ENCODE results near the gene OAS2.

Gene OAS2

DNA sequence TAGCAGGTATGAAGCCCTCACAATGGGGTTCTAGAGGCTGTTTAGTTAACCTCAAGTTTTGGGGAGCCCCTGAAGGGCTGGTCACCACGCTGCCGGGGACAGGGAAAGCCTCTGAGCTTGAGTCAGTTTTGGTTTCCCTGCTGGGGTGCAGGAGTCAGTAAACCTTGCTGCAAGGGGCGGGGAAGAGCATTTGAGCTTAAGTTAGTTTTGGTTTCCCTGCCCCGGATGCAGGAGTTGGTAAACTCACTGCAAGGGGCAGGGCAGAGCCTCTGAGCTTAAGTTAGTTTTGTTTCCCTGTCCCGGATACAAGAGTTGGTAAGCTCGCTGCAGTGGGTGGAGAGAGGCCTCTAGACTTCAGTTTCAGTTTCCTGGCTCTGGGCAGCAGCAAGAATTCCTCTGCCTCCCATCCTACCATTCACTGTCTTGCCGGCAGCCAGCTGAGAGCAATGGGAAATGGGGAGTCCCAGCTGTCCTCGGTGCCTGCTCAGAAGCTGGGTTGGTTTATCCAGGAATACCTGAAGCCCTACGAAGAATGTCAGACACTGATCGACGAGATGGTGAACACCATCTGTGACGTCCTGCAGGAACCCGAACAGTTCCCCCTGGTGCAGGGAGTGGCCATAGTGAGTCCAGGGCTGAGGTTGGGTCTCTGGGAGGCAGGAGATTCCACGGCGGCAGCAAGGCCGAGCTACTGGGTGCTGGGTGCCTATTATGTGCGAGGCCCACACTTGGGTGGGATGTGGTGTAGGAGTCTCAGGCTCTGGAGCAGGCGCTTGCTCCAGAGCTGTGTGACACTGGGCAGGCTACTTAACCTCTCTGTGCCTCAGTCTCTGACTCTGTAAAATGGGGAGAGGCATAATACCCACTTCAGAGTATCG lies at the start of gene OAS2:
TSS of gene OAS2 (plus strand) at position 357 of the 878 bp plus-strand sequence. CDS start at position 447, 90 bp downstream.
- DNase-seq (ENCODE audit: low read depth), result peak; percentile 29
- H3K4me3 ChIP-seq (ENCODE audit: low read length), result no peak within 1 kb of the TSS
- TF ChIP-seq CTCF (IDR thresholded peaks at IDR 0.05; ENCODE audit: insufficient read depth, low read depth, low read length, missing control alignments), result no peak

- TF ChIP-seq CTCF (IDR thresholded peaks at IDR 0.05; ENCODE audit: insufficient read depth, low read depth, low read length, missing control alignments), result no peak
- H3K4me3 ChIP-seq (ENCODE audit: low read length), result no peak overlapping the region
- no peak for DNase-seq (ENCODE audit: low read depth)
Observed at GRCh38 chr12:112928978-112929377, 49.3 kb upstream of the OAS2 start.

DNA sequence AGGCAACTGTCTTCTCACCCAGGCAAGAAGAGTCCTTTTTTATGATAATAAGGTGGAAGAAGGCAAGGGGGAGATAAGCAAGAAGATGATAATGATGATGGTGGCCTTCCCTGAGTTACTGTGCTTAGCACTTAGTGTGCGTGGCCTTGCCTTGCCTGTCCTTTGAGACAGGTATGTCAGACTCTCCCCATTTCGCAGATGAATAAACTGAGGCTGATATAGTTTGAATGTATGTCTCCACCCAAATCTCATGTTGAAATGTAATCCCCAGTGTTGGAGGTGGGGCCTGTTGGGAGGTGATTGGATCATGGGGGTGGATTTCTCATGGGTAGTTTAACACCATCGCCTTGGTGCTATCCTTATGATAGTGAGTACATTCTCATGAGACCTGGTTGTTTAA lies 48.6 kb upstream of the OAS2 start:
- TF ChIP-seq CTCF (IDR thresholded peaks at IDR 0.05; ENCODE audit: insufficient read depth, low read depth, low read length, missing control alignments), result no peak
- DNase-seq (ENCODE audit: low read depth), result no peak
- no peak overlapping the region for H3K4me3 ChIP-seq (ENCODE audit: low read length)

DNA sequence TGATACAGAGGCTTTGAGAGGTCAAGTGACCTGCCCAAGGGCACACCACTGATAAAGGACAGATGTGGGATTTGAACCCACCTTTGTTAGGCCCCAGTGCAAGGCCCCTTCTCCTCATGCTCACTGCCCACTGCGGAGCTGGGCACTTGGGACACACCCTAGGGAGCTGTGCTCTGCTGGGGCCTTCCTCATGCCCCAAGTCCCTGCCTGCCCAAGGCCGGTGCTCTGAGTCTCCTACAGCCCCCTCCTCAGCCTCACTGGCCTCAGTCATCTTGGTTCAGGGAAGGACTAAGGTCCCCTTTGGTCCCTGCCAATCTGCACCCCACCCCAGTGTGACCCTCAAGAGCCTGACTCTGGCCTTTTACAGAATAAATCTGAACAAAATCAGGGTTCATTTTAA lies 48.0 kb upstream of the OAS2 start:
- no peak overlapping the region for H3K4me3 ChIP-seq (ENCODE audit: low read length)
- no peak for TF ChIP-seq CTCF (IDR thresholded peaks at IDR 0.05; ENCODE audit: insufficient read depth, low read depth, low read length, missing control alignments)
- no peak for DNase-seq (ENCODE audit: low read depth)

DNA sequence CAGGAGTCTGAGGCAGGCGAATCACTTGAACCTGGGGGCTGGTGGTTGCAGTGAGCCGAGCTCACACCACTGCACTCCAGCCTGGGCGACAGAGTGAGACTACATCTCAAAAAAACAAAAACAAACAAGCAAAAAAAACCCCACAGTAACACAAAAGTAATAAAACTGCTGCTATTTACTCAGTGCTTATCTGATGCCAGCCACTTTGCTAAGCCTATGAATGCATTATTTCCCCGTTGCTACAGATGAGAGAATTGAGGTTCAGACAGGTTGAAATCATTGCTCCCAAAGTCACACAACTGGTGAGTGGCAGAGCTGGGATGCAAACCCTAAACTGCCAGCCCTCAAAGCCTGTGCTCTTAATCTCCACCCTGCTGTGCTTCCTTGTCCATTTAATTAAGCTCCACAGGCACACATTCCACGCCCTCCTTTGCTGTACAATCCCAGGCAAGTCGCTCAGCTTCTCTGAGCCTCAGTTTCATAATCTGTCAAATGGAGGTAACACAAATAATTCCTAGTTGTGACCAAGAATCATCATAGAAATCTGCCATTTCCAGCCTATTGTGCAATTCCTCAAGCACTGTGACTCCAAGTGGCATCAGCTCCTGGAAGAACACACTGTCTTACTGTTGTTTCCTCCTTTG lies 45.7 kb upstream of the OAS2 start:
- no peak for DNase-seq (ENCODE audit: low read depth)
- TF ChIP-seq CTCF (IDR thresholded peaks at IDR 0.05; ENCODE audit: insufficient read depth, low read depth, low read length, missing control alignments), result no peak
- no peak overlapping the region for H3K4me3 ChIP-seq (ENCODE audit: low read length)

- no peak for TF ChIP-seq CTCF (IDR thresholded peaks at IDR 0.05; ENCODE audit: insufficient read depth, low read depth, low read length, missing control alignments)
- H3K4me3 ChIP-seq (ENCODE audit: low read length), result no peak overlapping the region
- DNase-seq (ENCODE audit: low read depth), result no peak
Observed at GRCh38 chr12:112933129-112933505, 45.2 kb upstream of the OAS2 start.

Data from epithelial cell of esophagus (primary cell).